ENCODE data around the gene COQ4.
"Not testable (repeated sequence)": the region's sequence is repeated elsewhere in the genome, so short reads cannot be mapped to it uniquely, and the experiment has no call there.

COQ4 gene

DNA sequence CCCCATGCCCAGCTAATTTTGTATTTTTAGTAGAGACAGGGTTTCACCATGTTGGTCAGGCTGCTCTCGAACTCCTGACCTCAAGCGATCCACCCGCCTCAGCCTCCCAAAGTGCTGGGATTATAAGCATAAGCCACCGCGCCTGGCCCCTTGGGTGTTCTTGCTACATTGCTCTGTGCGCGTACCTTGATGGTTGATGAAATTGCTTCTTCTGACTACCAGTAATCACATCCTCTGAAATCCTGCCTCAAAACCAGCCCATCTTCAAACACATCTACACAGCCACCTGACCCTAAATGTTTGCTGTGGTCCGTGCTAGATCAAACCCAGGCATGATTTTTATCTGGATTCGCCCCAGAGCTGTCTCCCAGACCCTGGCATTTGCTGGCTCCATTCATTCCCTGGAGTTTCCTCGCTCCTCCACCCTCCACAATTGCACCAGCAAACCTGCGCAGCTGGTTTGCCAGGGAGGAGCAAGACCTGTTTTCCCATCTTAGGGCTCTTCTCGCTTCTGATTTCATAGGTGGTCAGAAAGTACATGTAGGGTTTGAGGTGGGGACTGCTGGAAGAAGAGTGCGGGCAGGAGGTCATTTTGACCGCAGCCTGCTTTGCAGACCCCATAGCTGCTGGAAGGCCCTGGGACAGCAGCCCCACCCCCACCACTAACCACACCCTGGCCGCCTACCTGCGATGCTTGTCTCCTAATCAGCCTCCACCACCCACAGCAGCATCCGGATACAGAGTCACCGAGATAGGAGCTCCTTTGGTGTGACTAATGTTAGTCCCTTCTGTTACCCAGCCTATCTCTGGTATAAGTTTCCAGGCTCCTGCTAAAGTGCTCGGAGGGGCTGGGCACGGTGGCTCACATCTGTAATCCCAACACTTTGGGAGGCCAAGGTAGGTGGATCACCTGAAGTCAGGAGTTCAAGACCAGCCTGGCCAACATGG lies 23.8 kb upstream of the COQ4 start:
- DNase-seq (ENCODE audit: low spot score) = no peak

GRCh38 chr9:128304136-128304970 lies 18.3 kb upstream of the COQ4 start:
- peak; percentile 11 for DNase-seq (ENCODE audit: low spot score)

DNA sequence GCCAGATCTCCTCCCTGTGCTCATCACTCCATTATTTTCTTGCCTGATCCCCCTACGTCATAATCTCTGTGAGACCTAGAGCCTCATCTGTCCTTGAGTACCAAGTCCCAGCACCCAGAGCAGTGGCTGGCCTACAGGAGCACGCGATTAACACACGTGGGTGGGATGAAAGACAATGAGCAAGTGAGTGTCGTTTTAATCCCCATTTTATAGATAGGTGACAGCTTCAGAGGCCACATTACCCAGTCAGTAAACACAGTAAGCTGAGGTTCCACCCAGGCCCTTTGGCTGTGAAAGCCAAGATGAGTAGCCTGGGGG lies 17.7 kb upstream of the COQ4 start:
- DNase-seq (ENCODE audit: low spot score) = no peak

DNA sequence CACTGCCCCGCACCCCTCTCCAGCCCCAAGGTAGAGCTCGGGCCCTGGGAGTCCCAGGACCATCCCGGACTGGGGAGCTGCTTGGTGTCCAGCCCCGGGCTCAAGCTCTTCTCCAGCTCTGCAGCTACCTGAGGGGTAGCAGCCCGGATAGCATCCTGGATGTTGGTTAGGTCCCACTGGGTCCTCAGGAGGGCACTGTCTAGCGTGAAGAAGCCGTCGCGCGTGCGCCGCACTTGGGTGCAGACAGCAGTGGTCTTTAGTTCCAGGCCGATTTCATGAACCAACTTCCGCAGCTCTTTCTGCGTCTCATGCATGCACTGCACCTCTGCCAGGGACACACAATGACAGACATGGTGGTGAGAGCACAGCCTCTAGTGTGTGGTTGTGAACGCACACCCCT lies 13.1 kb upstream of the COQ4 start:
- DNase-seq (ENCODE audit: low spot score) = no peak

GRCh38 chr9:128310461-128310860 lies 12.2 kb upstream of the COQ4 start:
- DNase-seq (ENCODE audit: low spot score) = no peak

GRCh38 chr9:128314697-128315096 lies 7.9 kb upstream of the COQ4 start:
- DNase-seq (ENCODE audit: low spot score) = no peak

DNA sequence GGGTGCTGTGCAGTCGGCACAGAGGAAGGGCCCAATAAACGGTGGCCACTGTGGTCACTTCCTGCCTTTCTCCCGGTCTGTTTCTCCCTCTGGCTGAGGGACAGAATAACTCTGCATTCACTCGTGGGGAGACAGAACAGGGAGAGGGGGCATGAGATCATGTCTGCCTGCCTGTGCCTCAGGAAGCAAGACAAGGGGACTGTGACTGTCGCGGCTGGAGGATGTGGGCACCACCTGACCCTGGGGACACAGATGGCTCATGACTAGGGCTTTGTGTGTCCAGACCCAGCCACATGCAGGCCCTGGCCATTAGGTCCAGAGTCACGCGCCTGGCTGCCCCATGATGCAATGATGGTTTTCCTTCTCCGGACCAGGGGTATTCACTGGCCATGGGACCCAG lies 6.2 kb upstream of the COQ4 start:
- DNase-seq (ENCODE audit: low spot score) = no peak

DNA sequence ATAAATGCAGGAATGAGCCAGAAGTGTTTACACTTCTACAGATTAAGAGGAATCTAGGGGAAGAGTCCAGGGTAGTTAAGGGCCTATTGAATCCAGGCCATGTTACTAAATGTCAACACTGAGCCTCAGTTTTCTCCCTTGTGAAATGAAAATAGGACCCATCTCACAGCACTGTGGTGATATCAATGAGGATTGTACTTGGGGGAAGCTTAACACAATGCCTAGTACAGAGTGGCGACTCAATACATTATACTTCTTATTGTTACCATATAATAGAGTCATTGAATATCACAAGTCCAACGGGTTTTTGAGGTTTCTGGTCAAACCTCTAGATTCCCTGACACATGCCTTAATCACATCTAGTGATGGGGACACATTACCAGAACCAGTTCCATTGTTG lies 5.0 kb upstream of the COQ4 start:
- DNase-seq (ENCODE audit: low spot score) = no peak

GRCh38 chr9:128321343-128321742 lies 1.3 kb upstream of the COQ4 start:
- DNase-seq (ENCODE audit: low spot score) = no peak

DNA sequence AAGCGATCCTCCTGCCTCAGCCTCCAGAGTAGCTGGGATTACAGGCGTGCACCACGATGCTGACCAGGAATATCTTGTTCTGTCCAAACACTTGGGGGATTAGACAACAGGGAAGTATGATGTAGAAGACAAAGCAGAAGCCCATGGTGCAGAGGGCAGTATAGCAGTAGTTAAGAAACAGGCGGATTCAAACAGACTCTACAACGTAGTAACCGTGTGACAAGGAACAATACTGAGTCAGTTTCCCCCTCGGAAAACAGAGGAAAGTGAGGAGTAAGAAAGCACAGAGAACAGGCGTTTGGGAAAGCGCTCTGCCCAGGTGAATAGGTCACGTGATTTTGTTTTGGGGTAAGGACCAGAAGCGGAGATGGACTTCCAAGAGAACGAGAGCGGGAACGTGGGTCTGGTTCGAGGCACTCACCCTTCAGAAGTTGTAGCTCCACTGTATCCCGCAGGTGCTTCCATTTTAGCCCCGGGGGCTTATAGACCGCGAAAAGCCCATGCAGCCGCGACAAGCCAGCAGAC lies 698 bp upstream of the COQ4 start:
- DNase-seq (ENCODE audit: low spot score) = no peak

DNA sequence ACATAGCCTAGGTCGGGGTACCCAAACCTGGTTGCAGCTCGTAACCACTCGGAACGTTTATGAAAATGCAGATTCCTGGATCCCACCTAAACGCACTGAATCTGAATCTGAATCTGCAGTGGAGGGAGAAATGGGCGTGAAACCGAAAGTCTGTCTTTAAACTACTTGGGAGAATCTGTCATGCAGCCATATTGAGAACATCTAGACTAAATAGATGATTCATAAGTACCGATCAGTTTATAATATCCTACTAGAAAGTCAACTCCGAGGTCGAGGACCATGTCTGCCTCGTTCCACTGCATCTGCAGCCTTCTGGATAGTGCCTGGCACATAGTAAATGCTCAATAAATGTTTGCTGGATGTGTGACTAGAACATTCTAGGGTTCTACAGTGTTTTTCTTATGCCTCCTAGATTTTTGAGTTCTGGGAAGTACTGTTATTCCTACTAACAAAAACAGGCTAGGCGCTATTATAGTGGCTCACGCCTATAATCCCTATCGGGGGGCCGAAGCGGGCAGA lies 632 bp downstream of the COQ4 start:
- DNase-seq (ENCODE audit: low spot score) = peak; percentile 52

DNA sequence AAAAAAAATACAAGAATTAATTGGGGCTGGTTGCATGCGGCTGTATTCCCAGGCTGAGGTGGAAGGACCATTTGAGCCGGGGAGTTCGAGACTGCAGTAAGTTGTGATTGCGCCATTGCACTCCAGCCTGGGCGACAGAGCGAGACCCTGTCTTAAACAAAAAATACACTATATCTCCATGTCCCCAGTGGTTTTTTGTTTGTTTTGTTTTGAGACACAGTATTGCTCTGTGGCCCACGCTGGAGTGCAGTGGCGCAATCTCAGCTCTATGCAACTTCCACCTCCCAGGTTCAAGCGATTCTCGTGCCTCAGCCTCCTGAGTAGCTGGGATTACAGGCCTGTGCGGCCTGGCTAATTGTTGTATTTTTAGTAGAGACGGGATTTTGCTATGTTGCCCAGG lies 1.2 kb downstream of the COQ4 start:
- DNase-seq (ENCODE audit: low spot score) = no peak

- DNase-seq (ENCODE audit: low spot score) = no peak
These were observed 1.8 kb downstream of the COQ4 start for GRCh38 chr9:128324401-128324800.

DNA sequence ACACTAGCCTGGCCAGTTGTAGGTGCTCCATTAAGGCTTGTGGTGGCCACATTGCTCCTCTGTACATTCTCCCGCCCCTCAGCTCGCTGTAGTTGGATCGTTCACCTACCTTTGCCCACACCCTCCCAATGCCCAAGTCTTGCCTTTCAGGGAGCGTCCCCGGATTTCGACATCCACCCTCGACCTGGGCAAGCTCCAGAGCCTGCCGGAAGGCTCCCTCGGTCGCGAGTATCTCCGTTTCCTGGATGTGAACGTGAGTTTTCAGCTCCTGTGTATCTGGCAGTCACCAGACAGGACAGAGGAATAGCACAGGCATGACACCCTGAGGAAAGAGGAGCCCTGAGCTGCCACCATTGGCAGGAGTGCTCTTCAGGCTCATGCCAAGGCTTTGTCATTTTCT lies 3.0 kb downstream of the COQ4 start:
- no peak for DNase-seq (ENCODE audit: low spot score)

- DNase-seq (ENCODE audit: low spot score) = no peak
These were observed 10.8 kb downstream of the COQ4 start for GRCh38 chr9:128333451-128333869.

GRCh38 chr9:128335161-128335560 lies 12.5 kb downstream of the COQ4 start:
- DNase-seq (ENCODE audit: low spot score) = no peak

DNA sequence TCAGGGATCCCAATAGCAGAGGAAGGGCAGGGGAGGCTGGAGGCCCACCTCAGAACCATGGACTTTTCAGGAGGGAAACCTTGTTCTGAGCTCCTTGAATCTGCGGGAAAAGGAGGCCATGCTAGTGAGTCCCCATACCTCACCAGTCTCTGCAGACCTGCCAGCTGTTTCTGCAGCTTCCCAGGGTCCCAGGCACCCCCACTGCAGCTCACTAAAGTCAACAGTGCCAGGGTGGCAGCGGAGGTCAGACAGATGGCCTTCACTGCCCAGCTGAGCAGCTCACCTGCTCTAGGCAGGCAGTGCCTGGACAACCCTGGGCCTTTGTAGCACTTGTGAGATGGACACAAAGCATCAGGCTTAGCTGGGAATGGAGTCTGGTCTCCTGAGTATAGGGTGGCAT lies 13.3 kb downstream of the COQ4 start:
- DNase-seq (ENCODE audit: low spot score) = no peak

DNA sequence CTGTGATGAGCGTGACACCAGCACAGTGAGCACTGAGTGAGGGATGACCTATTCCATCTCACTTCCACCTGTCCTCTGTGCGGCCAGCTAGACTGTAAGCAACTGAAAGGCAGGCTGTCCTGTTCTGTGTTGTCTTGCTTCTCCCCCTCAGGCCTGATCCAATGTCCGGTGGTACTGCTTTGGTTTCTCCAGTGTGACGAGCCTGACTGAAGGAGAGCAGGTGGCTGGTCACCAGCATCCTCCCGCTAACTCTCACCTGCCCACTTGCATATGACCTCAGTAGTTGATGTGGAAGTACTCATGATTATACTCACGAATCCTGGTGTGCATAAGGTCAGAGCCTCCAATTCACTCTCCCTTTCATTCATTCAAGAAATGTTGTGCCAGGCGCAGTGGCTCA lies 15.3 kb downstream of the COQ4 start:
- DNase-seq (ENCODE audit: low spot score) = no peak

- DNase-seq (ENCODE audit: low spot score) = not testable (repeated sequence)
These were observed 16.4 kb downstream of the COQ4 start for GRCh38 chr9:128338852-128339614.

GRCh38 chr9:128339761-128340690 lies 17.4 kb downstream of the COQ4 start, which contains the start of gene SLC27A4:
Gene SLC27A4, plus strand, starts transcription at chr9:128340527. Its CDS starts 2,606 bp downstream, at chr9:128343133.
- peak; percentile 89 for DNase-seq (ENCODE audit: low spot score)

All from AG08395 (cell line).